ENCODE results near the gene CAMSAP2.

DNA sequence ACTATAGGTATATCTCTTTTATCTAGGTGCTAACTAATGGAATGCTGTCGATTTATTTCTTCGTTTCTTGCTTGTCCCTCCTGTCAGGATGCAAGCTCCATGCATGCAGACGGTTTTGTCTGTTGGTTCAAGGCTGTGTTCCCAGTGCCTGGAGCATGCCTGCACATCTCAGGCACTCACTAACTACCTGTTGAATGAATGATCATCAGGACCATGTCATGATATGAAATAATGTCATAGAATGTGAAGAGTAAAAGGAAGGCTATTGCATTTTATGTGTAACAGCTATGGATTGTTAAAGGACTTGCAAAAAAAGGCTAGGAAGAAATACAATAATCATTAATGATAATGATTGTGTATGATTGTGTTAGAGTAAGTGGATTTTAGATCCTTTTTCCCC, 138.3 kb downstream of the CAMSAP2 start:
- TF ChIP-seq, protein P1, sequence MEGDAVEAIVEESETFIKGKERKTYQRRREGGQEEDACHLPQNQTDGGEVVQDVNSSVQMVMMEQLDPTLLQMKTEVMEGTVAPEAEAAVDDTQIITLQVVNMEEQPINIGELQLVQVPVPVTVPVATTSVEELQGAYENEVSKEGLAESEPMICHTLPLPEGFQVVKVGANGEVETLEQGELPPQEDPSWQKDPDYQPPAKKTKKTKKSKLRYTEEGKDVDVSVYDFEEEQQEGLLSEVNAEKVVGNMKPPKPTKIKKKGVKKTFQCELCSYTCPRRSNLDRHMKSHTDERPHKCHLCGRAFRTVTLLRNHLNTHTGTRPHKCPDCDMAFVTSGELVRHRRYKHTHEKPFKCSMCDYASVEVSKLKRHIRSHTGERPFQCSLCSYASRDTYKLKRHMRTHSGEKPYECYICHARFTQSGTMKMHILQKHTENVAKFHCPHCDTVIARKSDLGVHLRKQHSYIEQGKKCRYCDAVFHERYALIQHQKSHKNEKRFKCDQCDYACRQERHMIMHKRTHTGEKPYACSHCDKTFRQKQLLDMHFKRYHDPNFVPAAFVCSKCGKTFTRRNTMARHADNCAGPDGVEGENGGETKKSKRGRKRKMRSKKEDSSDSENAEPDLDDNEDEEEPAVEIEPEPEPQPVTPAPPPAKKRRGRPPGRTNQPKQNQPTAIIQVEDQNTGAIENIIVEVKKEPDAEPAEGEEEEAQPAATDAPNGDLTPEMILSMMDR (conservative IDR thresholded peaks at IDR 0.05 in 1 of 2, IDR thresholded peaks at IDR 0.05 in 1 of 2; ENCODE audit: extremely low read depth in 1 of 2, insufficient read depth in 1 of 2, low read depth in 1 of 2, low read length in 2 of 2): no peak
- no peak for TF ChIP-seq EZH2 (IDR thresholded peaks at IDR 0.05; ENCODE audit: borderline replicate concordance, low read length)
